NCI-H187 (cell line): Measurements from ENCODE around the gene SPOCD1.
"Not testable (repeated sequence)": the region's sequence is repeated elsewhere in the genome, so short reads cannot be mapped to it uniquely, and the experiment has no call there.

Experiments
- DNase-seq, 2 experiments: peaks; one replicate each; lab custom pipeline; 2025; lab: John Stamatoyannopoulos, UW

SPOCD1 gene

GRCh38 chr1:31828926-31829690 is 13.3 kb upstream of the SPOCD1 start:
- DNase-seq = no peak

GRCh38 chr1:31828341-31828740 is 12.5 kb upstream of the SPOCD1 start:
- DNase-seq = no peak

- DNase-seq = no peak
These were observed 8.0 kb upstream of the SPOCD1 start for GRCh38 chr1:31823780-31824179.

GRCh38 chr1:31822766-31823165 is 6.9 kb upstream of the SPOCD1 start:
- no peak for DNase-seq

- not testable (repeated sequence) for DNase-seq
These were observed 4.4 kb upstream of the SPOCD1 start for GRCh38 chr1:31820196-31820595.

GRCh38 chr1:31818206-31818605 is 2.4 kb upstream of the SPOCD1 start:
- DNase-seq = no peak

GRCh38 chr1:31816947-31817346 is 1.1 kb upstream of the SPOCD1 start:
- DNase-seq = not testable (repeated sequence)

GRCh38 chr1:31816501-31816900 is 679 bp upstream of the SPOCD1 start:
- not testable (repeated sequence) for DNase-seq

- no peak for DNase-seq
These were observed 546 bp downstream of the SPOCD1 start for GRCh38 chr1:31815307-31815645.

- no peak for DNase-seq
These were observed 1.1 kb downstream of the SPOCD1 start for GRCh38 chr1:31814631-31815306.

- no peak for DNase-seq
These were observed 1.7 kb downstream of the SPOCD1 start for GRCh38 chr1:31814041-31814511.

- no peak for DNase-seq
These were observed 3.5 kb downstream of the SPOCD1 start for GRCh38 chr1:31812158-31812829.

- DNase-seq = peak in 1 of 2 experiments; percentile 40
These were observed 4.2 kb downstream of the SPOCD1 start for GRCh38 chr1:31811605-31812004.

GRCh38 chr1:31809698-31810097 is 6.1 kb downstream of the SPOCD1 start:
- DNase-seq = no peak

- DNase-seq = no peak
These were observed 8.4 kb downstream of the SPOCD1 start for GRCh38 chr1:31807273-31808048.

- no peak for DNase-seq
These were observed 10.5 kb downstream of the SPOCD1 start for GRCh38 chr1:31805318-31805717.

GRCh38 chr1:31804098-31804497 is 11.7 kb downstream of the SPOCD1 start:
- no peak for DNase-seq

- no peak for DNase-seq
These were observed 12.2 kb downstream of the SPOCD1 start for GRCh38 chr1:31803610-31804009.

- no peak for DNase-seq
These were observed 13.4 kb downstream of the SPOCD1 start for GRCh38 chr1:31802190-31803150.

GRCh38 chr1:31801458-31801857 is 14.4 kb downstream of the SPOCD1 start:
- DNase-seq = no peak

- no peak for DNase-seq
These were observed 15.2 kb downstream of the SPOCD1 start for GRCh38 chr1:31800674-31800967.
